HG03103 (cell line): Measurements from ENCODE around the gene MDFIC2.
"Not testable (repeated sequence)": the region's sequence is repeated elsewhere in the genome, so short reads cannot be mapped to it uniquely, and the experiment has no call there.

Source experiments
- ATAC-seq: cut with Tn5 transposase; IDR thresholded peaks from one replicate; pipeline ENCODE4 v1.9.1; 2021; ENCODE audit warnings: low read depth; ENCODE audit not compliant: unreplicated experiment

MDFIC2 gene

DNA sequence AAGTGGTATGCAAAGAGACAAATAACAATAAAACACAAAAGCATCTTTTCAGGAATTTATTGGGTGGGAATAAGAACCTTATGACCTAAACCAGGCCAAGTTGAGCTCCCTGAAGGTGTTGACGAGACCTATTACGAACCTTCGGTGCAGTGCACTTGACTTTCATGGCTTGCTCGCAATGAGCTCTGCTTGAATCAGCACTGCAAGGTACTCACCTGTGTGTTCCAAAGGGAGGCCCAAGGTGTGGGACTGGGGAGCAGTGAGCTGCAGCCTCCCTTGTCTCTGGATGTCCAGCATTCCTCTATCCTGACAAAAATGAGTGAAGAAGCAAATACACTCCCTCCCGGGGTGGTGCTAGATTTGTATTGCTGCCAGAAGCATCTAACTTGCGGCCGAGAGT lies at the start of gene MDFIC2:
Gene MDFIC2, minus strand, starts transcription at position 303 of the 400 bp plus-strand sequence. CDS start 665 bp downstream, outside the sequence.
- ATAC-seq, result no peak

DNA sequence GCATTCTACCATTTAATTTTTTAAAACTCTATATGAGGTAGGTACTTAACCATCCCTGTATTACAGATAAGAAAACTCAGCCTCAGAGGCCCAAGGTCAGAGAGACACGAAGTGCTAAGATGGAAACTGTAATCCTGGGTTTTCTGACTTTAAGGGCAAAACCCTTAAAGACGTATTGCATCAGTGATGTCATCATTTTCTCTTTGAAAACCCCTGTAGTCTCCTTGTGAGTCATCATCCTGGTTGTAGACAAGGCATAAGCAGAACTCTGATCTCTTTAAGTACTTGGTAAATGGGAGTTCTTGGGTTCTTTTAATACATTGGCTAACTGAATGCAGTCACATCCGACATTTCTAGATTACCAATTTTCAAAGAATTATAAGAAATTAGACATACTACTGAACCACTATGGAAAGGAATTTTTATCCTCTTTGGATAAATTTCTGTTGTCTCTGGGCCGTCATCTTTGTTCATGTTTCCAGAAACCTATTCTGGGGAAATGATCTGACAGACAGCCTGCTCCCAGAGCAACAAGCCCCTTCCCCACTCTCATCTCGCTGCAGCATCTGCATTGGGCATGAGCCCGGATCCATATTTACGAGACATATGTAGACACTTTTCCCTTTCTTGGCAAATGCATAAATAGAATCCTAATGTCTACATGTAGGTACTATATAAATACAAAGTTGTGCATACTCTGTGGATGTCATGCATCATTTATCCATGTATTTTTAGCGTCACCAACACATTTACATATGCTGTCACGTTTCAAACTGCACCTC lies 48.7 kb upstream of the MDFIC2 start:
- ATAC-seq, result peak; percentile 79

DNA sequence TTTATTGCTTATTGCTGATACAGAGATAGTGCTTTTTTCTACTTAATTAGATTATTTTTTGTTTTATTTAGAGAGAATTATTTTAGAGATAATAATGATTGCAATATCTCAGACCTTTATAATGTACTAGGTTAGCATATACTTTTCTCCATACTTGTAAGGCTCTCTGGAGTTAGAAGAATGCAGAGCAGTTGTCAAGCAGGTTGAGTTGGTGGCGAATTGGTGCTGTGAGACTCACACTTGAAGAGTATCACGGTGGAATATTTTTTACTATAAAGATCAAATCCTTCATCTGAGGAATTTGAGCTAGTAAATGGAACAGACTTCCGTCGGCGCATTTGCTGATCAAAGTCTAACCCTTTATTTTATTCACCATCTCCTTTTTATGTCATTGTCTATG lies 47.3 kb upstream of the MDFIC2 start:
- ATAC-seq, result no peak

DNA sequence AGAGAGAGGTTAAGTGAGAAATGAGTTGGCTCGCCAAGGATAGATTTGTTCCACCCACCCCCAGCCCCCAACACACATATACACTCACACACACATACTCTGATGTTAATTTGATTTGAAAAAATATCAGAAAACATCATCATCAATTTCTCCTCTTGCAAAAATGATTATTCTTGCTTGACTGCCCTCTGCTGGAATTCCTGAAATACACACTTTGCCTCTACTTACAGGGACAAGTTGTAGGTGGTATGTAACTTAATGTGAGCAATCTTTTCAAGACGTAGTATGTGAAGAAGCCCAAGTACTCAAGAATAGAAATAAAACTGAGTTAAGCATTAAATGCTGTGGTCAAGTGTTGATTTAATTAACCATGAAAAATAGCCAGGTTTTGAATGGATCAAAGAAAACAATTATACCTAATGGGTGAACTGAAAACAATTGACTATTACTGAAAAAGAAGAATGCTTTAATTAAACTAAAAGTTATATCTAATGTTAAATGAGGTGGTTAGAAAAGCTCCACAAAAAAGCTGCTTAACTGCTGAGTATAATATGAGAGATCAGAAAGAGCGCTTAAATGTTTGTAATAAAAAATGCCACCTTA lies 46.6 kb upstream of the MDFIC2 start:
- ATAC-seq, result no peak

DNA sequence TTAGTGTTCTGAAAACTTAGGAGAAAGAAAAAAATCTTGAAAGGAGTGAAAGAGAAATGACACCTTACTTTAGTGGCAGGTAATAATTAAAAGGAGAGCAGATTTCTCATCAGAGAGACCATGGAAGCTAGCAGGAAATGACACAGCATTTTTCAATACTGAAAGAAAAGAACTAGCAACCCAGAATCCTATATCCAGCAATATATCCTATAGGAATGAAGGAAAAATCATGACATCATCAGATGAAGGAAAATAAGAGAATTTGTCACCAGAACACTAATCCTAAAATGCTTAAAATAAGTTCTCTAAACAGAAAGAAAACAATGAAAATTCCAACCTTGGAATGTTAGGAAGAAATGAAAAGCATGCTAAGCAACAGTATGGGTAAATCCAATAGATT lies 39.8 kb upstream of the MDFIC2 start:
- ATAC-seq, result no peak

DNA sequence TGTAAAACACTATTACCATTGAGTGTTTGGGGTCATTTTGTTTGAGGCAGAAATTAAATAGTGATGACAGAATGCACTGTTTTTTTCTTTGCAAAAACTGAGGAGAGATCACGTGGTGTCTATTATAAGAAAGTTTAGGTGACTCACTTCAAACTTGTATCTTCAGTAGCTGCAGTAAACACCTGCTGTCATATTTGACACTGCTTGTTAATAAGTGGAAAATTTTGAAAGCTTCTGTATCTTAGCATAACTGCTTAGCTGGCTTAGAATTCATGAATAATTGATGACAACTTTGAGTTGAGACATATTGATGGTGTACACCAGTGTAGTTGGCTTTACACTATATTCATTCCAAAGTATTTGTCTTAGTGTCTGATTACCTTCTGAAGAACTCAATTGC lies 29.7 kb upstream of the MDFIC2 start:
- ATAC-seq, result no peak

DNA sequence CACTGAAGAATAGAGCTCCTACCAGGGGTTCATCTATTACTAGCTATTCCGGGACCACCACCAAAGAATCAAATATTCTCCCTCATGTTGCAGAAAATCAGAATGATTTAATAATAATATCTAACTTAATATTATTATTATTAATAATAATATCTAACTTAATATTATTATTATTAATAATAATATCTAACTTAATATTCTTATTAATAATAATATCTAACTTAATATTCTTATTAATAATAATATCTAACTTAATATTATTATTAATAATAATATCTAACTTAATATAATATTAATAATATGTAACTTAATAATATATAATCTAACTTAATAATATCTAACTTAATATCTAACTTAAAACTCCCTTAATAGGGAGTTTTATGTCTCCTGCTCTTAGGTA lies 24.4 kb upstream of the MDFIC2 start:
- ATAC-seq, result not testable (repeated sequence)

DNA sequence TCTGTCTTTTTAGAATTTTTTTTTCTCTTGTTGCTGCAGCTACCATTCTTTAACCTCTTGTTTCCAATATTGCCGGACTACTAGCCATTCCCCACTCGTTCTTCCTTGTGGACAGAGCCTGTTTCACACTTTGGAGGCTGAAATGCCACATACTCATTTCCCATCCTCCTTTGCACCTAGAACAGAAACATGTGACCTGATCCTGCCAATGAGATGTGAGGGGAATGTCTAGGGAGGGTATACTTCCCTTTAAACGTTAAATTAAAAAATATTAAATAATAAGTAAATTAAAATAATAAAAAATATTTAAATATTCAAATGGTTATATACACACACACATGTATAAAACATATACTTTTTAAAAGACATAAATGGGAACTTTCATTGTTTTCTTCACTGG lies 20.6 kb upstream of the MDFIC2 start:
- ATAC-seq, result no peak

DNA sequence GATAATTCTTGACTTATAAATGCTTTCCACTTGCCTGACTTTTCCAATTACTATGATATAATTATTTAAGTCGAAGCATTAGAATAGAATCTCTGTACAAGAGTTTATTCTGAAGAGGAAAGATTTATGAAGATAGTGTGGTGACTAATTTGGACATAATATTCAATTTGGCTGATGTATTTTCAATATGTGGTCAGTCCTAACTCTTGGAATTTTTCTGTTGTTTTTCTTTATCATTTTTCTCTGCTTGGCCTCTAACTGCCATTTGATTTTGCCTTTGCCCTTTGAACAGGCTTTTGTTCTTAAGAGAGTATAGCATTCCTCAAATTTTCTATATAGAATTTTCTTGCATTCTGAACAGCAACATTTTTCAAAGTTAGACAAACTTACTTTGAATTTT lies 2.6 kb upstream of the MDFIC2 start:
- ATAC-seq, result no peak

DNA sequence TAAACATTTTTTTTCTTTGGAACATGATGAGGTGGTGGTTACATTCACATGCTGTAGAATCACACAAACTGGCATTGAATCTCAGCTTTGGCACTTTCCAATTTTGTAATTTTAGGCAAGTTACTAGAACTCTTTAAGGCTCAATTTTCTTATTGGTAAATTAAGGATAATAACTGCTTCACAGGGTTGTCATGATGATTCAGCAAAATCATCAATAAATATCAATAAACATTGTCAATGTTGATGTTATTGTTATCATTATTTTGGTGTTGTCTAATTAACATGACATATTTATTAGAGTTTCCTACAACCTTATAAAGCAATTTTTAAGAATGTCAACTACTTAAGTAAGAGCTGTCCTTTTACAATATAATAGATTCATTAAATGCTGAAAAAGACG lies 1.6 kb downstream of the MDFIC2 start:
- no peak for ATAC-seq

DNA sequence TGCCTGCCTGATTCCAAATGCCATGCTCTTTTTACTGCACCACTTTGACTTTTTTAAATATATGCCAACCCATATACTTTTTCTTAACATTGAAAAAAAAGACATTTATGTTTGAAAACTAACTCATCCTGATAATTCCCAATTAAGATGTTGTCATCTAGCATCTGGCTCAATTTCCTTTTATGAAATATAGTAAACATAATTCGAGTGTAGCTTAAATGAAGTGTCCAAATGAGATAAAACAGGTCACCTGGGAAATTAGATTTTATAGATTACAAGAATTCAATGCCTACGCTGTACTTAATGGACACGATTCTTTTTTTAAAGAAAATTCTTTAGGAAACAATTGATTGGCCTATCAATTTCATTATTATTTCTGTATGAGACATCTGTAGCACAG lies 2.8 kb downstream of the MDFIC2 start:
- ATAC-seq, result no peak

DNA sequence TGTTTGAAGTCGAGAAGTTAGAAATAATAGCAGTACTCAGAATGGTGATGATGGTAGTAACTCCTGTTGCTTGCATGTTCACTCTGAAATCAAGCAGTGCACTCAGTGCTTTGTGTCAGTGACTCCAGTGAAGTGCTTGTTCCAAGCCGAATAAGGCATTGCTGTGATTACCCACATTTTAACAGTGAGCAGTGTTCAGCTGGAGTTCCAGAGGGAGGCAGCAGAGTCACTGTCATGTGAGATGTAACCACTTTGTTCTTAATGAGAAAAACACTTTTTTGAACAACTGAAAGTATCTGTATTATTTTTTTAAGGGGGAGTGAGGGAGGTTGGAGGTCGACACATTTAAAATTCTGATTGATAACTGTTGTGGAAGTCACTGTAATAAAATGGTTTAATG lies 3.7 kb downstream of the MDFIC2 start:
- ATAC-seq, result no peak

DNA sequence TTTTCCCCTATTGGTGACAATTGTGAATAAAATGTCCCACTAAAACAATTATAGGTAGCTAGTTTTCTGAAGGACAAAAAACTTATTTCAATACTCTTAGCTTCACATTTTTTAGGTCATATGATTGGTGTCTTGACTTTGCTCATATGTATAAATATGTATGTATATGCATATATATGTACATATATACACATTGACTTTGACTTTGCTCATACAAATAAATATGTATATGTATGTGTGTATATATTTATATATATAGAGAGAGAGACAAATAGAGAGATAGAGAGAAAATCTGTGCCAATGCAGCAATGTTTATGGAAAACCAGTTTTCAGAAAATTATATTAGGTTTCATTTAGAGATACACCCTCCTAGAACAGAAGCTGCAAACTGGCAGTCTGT lies 5.7 kb downstream of the MDFIC2 start:
- no peak for ATAC-seq

DNA sequence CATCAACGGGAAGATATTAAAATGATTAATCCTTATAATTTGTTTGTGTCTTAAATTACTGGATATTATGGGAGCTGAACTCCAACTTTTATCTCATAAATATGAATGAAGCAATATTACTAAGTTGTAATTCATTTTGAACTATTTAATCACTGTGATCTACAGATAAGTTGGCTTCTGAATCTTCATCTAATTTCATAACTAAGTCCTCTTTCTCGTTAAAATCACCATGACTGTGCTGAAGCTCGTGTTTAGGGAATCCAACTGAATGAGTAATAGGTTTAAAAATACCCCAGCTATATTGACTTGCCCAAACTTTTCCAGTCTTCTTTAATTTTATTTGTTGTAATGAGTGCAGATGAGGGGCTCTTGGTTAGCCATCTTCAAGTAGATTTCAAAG lies 14.1 kb downstream of the MDFIC2 start:
- no peak for ATAC-seq

DNA sequence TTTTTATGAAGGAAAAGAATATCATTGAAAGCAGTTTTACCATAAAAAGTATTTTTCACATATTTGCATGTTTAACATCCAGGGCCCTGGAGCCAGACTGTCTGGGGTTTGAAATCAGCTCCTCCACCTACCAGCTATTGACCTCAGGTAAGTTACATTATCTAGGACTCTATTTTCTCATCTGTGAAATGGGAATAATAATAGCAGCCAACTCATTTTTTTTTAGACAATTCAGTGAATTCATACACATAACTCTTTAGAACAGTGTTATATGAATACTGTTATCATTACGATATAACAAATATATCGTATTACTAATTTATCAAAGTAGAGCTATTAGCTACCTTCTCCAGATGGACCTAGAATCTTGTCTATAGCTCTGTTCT lies 21.3 kb downstream of the MDFIC2 start:
- no peak for ATAC-seq

DNA sequence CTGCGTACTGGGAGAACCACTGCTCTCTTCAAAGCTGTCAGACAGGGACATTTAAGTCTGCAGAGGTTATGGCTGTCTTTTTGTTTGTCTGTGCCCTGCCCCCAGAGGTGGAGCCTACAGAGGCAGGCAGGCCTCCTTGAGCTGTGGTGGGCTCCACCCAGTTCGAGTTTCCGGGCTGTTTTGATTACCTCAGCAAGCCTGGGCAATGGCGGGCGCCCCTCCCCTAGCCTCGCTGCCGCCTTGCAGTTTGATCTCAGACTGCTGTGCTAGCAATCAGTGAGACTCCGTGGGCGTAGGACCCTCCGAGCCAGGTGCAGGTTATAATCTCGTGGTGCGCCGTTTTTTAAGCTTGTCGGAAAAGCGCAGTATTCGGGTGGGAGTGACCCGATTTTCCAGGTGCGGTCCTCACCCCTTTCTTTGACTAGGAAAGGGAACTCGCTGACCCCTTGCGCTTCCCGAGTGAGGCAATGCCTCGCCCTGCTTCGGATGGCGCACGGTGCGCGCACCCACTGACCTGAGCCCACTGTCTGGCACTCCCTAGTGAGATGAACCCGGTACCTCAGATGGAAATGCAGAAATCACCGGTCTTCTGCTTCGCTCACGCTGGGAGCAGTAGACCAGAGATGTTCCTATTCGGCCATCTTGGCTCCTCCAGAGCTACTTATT lies 21.9 kb downstream of the MDFIC2 start:
- not testable (repeated sequence) for ATAC-seq

DNA sequence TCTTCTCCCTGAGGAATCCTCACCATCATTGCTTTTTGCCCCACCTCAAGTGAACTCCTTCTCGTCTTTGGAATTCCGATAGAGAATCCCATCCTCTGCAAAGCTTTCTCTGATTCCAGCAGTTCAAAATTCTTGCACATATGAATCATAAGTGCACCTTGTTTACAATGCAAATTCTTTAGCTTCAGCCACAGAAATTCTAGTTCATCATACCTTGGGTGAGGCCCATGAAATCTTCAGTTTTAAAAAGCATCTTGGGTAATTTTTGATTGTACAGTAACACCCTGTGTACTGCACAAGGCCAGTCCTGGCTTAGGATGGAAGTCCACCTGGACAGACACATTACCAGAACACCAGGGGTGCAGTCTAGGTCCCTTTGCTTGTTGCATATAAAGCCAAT lies 30.8 kb downstream of the MDFIC2 start:
- ATAC-seq, result no peak

DNA sequence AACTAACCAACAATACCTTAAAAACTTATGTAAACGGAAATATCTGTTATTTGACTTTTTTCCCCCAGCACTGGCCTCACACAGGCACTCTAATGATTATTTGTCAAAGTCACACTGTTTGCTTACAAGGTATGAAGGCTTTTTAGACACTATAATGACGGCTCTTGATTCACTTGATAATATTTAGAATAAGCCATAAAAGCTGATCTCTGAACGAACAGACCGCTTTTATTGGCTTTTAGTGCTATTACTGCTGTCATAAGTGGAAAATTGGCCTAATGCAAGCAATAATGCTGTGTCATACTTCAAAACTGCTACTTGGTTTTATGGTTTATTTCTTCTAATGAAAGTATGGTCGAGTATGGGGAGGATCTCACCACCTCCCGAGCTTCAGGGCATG lies 35.1 kb downstream of the MDFIC2 start:
- ATAC-seq, result no peak

DNA sequence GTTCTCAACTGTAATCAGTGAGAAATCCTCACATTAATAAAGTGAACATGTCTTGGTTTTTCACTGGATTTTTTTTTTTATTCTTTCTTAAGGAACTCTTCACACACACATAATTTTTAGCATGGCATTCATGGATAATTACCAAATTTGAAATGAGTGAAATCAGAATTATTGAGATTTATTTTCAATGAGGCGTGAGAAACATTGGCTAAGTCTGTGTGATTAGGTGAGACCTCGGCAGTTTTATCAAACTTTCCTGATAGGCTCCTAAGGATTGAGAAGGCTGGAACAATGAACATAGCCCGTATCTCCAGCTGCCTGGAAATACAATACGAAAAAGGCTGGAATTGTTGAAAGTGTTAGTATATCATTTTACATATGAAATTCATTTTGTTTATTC lies 35.5 kb downstream of the MDFIC2 start:
- no peak for ATAC-seq

DNA sequence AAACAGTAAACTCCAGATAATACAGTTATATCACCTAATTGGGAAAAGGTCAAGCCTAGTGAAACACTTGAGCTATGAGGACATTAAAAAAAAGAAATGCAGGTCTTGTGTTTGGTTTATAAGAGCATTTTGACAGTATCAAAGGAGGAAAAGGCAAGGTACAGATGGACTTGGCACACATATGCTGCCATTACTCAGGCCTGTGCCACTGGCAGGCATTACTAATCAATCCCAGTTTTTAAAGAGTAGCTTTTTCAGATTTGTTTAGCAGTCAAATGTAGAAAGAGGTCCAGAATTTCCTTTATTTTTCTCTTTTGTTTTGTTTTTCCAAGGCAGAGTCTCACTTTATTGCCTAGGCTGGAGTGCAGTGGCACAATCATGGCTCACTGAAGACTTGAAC lies 38.9 kb downstream of the MDFIC2 start:
- ATAC-seq, result no peak

DNA sequence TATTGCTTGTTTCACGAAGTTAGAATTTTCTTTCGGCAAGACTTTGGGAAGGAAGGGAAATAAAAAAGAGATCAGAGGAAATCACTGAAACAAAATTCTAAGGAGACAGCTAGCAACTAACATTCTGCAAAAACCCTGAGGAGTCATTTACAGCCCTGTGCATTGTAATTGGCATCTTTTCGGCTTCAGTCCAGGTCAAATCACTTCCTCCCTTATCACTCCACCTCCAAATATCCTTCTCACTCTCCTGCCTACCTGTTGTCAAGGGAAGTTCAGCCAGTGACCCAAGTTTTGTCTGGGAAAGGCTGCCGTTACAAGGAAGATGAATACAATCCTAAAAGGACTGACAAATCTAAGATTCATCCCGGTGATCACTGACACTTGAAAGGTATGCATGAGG lies 39.6 kb downstream of the MDFIC2 start:
- no peak for ATAC-seq
